ENCODE results near the gene FIBP.

FIBP gene

GRCh38 chr11:65888163-65888814 lies at the start of gene FIBP:
Gene FIBP, minus strand, starts transcription at chr11:65888471. Its CDS starts 53 bp downstream, at chr11:65888418.
- DNase-seq (ENCODE audit: low read depth, low spot score), result peak; percentile 99

GRCh38 chr11:65937766-65938165 lies 49.5 kb upstream of the FIBP start:
- no peak for DNase-seq (ENCODE audit: low read depth, low spot score)

GRCh38 chr11:65934014-65934413 lies 45.7 kb upstream of the FIBP start:
- DNase-seq (ENCODE audit: low read depth, low spot score), result no peak

- peak; percentile 18 for DNase-seq (ENCODE audit: low read depth, low spot score)
These were observed 44.3 kb upstream of the FIBP start for GRCh38 chr11:65932558-65932919.

- DNase-seq (ENCODE audit: low read depth, low spot score), result no peak
These were observed 43.7 kb upstream of the FIBP start for GRCh38 chr11:65931773-65932557.

GRCh38 chr11:65928667-65929066 lies 40.4 kb upstream of the FIBP start:
- no peak for DNase-seq (ENCODE audit: low read depth, low spot score)

- peak; percentile 39 for DNase-seq (ENCODE audit: low read depth, low spot score)
These were observed 39.7 kb upstream of the FIBP start for GRCh38 chr11:65927904-65928397.

GRCh38 chr11:65925397-65925796 lies 37.1 kb upstream of the FIBP start:
- DNase-seq (ENCODE audit: low read depth, low spot score), result no peak

- DNase-seq (ENCODE audit: low read depth, low spot score), result no peak
These were observed 34.3 kb upstream of the FIBP start for GRCh38 chr11:65922565-65922964.

GRCh38 chr11:65921876-65922275 lies 33.6 kb upstream of the FIBP start:
- DNase-seq (ENCODE audit: low read depth, low spot score), result no peak

- DNase-seq (ENCODE audit: low read depth, low spot score), result no peak
These were observed 32.8 kb upstream of the FIBP start for GRCh38 chr11:65921033-65921555.

- DNase-seq (ENCODE audit: low read depth, low spot score), result no peak
These were observed 32.1 kb upstream of the FIBP start for GRCh38 chr11:65920372-65920802.

GRCh38 chr11:65919573-65920371 lies 31.5 kb upstream of the FIBP start:
- DNase-seq (ENCODE audit: low read depth, low spot score), result peak; percentile 54

GRCh38 chr11:65919141-65919572 lies 30.9 kb upstream of the FIBP start, which contains the start of gene DRAP1:
Gene DRAP1, plus strand, starts transcription at chr11:65919426. Its CDS starts 76 bp downstream, at chr11:65919502.
- DNase-seq (ENCODE audit: low read depth, low spot score), result peak; percentile 100

GRCh38 chr11:65918211-65919140 lies 30.2 kb upstream of the FIBP start, which contains the start of gene C11orf68:
Gene C11orf68, minus strand, starts transcription at chr11:65919062. Its CDS starts 31 bp downstream, at chr11:65919031.
- peak; percentile 63 for DNase-seq (ENCODE audit: low read depth, low spot score)

- DNase-seq (ENCODE audit: low read depth, low spot score), result no peak
These were observed 29.4 kb upstream of the FIBP start for GRCh38 chr11:65917434-65918210.

- no peak for DNase-seq (ENCODE audit: low read depth, low spot score)
These were observed 28.8 kb upstream of the FIBP start for GRCh38 chr11:65917077-65917433.

GRCh38 chr11:65916391-65916790 lies 28.1 kb upstream of the FIBP start:
- DNase-seq (ENCODE audit: low read depth, low spot score), result no peak

GRCh38 chr11:65915821-65916251 lies 27.6 kb upstream of the FIBP start:
- DNase-seq (ENCODE audit: low read depth, low spot score), result peak; percentile 98
